ENCODE measurements around the gene PPP1R9A.

- TF ChIP-seq CTCF (IDR thresholded peaks at IDR 0.05 in 2 of 3, conservative IDR thresholded peaks at IDR 0.05 in 1 of 3; ENCODE audit: borderline replicate concordance in 1 of 3, insufficient read depth in 1 of 3, low read depth in 2 of 3, low read length in 2 of 3) (no peak), EZH2phosphoT487 (IDR thresholded peaks at IDR 0.05; ENCODE audit: borderline replicate concordance) (no peak), POLR2A (IDR thresholded peaks at IDR 0.05; ENCODE audit: borderline replicate concordance, extremely low read depth, insufficient read depth, insufficient read length) (no peak)
Observed at GRCh38 chr7:95126053-95126709, 218.8 kb downstream of the PPP1R9A start.
